PC-3 (cell line): ENCODE results near the gene KLHL7.

Experiments
- CTCF ChIP-seq: fragments of 300-600 bp; sonication (generic); conservative IDR thresholded peaks from 2 replicates; pipeline ENCODE4 v1.5.1; 2017; ENCODE audit warnings: antibody characterized with exemption, low read depth, mild to moderate bottlenecking, low read length
- EZH2 ChIP-seq: fragments of 300-600 bp; sonication (generic); IDR thresholded peaks from one replicate; pipeline ENCODE4 v1.6.1; 2017; ENCODE audit warnings: antibody characterized with exemption, mild to moderate bottlenecking, low read length; ENCODE audit not compliant: unreplicated experiment

GRCh38 chr7:23076772-23077171 is 28.8 kb upstream of the KLHL7 start:
- TF ChIP-seq CTCF: no peak
- TF ChIP-seq EZH2: no peak
